Stimulated activated CD8-positive, alpha-beta memory T cell treated with anti-CD3 and anti-CD28 coated beads, Interleukin-4, amount 100 ng/mL, for 1 hour (primary cell): ENCODE measurements around the gene DMD.
"Not testable (repeated sequence)": the region's sequence is repeated elsewhere in the genome, so short reads cannot be mapped to it uniquely, and the experiment has no call there.

ENCODE experiments used
- DNase-seq, 2 donors: peaks; one replicate each; pipeline ENCODE4 v3.0.0-alpha.2; 2020; ENCODE audit warnings: low read depth in 2 of 2, low spot score in 1 of 2

The DMD gene

GRCh38 chrX:31547416-31547815 lies 1663.9 kb downstream of the DMD start:
- no peak for DNase-seq

GRCh38 chrX:31546126-31546525 lies 1665.2 kb downstream of the DMD start:
- DNase-seq: no peak

GRCh38 chrX:31545726-31546125 lies 1665.6 kb downstream of the DMD start:
- no peak for DNase-seq

GRCh38 chrX:31545191-31545590 lies 1666.2 kb downstream of the DMD start:
- DNase-seq: no peak

- DNase-seq: no peak
Observed at GRCh38 chrX:31543634-31544033, 1667.7 kb downstream of the DMD start.

GRCh38 chrX:31542566-31542965 lies 1668.8 kb downstream of the DMD start:
- DNase-seq: no peak

- DNase-seq: no peak
Observed at GRCh38 chrX:31540313-31540712, 1671.0 kb downstream of the DMD start.

- no peak for DNase-seq
Observed at GRCh38 chrX:31527455-31528126, 1683.8 kb downstream of the DMD start.

GRCh38 chrX:31523884-31524536 lies 1687.3 kb downstream of the DMD start:
- DNase-seq: no peak

- no peak for DNase-seq
Observed at GRCh38 chrX:31522760-31523159, 1688.6 kb downstream of the DMD start.

- DNase-seq: no peak
Observed at GRCh38 chrX:31521941-31522340, 1689.4 kb downstream of the DMD start.

GRCh38 chrX:31516527-31516926 lies 1694.8 kb downstream of the DMD start:
- no peak for DNase-seq

- DNase-seq: no peak
Observed at GRCh38 chrX:31508338-31508737, 1703.0 kb downstream of the DMD start.

GRCh38 chrX:31506928-31507327 lies 1704.4 kb downstream of the DMD start:
- no peak for DNase-seq

GRCh38 chrX:31506360-31506759 lies 1705.0 kb downstream of the DMD start:
- DNase-seq: no peak

- DNase-seq: no peak
Observed at GRCh38 chrX:31500921-31501320, 1710.4 kb downstream of the DMD start.

GRCh38 chrX:31499109-31499508 lies 1712.2 kb downstream of the DMD start:
- DNase-seq: no peak

- no peak for DNase-seq
Observed at GRCh38 chrX:31497086-31497485, 1714.3 kb downstream of the DMD start.

- no peak for DNase-seq
Observed at GRCh38 chrX:31487951-31488350, 1723.4 kb downstream of the DMD start.

GRCh38 chrX:31483336-31483735 lies 1728.0 kb downstream of the DMD start:
- no peak for DNase-seq

- DNase-seq: no peak
Observed at GRCh38 chrX:31480696-31481095, 1730.7 kb downstream of the DMD start.

GRCh38 chrX:31471229-31471628 lies 1740.1 kb downstream of the DMD start:
- DNase-seq: no peak

- not testable (repeated sequence) for DNase-seq
Observed at GRCh38 chrX:31470753-31471152, 1740.6 kb downstream of the DMD start.
